Right renal pelvis (tissue), 4 donors: Measurements from ENCODE around the gene LRRC4. TPM values are rescaled to one million over a fixed set of nuclear protein-coding genes. Genes with fewer than 3 reads are reported as not detected.

Source experiments
- DNase-seq, 4 donors: peaks; one replicate each; pipeline ENCODE4 v3.0.0-alpha.2; 2013; ENCODE audit warnings: low read depth in 4 of 4, low spot score in 3 of 4, missing footprints in 1 of 4
- polyA plus RNA-seq, 4 donors: library from polyadenylated mRNA; unstranded; fragments of 120-200 nt; gene quantifications; one replicate each; pipeline ENCODE4 v1.2.1, GENCODE V29; 2013; ENCODE audit not compliant: insufficient read length in 4 of 4

The LRRC4 gene
- polyA plus RNA-seq, 4 donors = 7.0 to 10.0 (median 8.8) TPM

GRCh38 chr7:127983804-127984332 lies 47.4 kb downstream of the LRRC4 start:
- no peak for DNase-seq

GRCh38 chr7:127981965-127982364 lies 49.3 kb downstream of the LRRC4 start:
- DNase-seq = no peak

- no peak for DNase-seq
These were observed 50.3 kb downstream of the LRRC4 start for GRCh38 chr7:127980901-127981300.

GRCh38 chr7:127979728-127980126 lies 51.5 kb downstream of the LRRC4 start:
- DNase-seq = no peak

DNA sequence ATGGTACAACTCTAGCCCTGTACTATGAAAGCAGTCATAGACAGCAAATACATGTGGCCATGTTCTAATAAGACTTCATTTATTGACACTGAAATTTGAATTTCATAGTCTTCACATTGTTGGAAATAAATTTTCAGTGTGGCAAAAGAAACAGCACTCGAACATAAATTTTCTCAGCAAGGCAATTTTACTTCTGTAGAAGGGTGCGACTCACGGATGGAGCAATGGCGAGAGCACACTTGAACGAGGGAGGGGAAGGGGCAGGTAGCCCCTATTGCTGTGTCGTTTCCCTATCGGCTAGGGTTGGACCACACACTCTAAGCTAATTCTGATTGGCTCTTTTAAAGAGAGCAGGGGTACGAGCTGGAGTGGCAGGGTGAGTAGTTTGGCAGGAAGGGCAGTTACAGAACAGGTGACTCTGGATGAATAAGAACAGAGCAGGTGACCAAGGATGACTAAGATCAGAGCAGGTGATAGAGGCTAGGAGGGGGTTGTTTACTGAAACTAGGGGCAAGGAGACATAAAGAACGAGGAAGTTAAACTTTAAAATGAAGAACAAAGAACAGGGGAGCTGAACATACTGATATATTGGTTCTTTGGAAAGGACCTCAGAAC lies 52.0 kb downstream of the LRRC4 start:
- DNase-seq = no peak

GRCh38 chr7:127978421-127978820 lies 52.8 kb downstream of the LRRC4 start:
- DNase-seq = no peak

Other genes starting within 250 kb of the LRRC4 start
- under 1 TPM; 0.12 to 0.49 (median 0.36) TPM for gene LEP, start 209.8 kb upstream of the LRRC4 start, polyA plus RNA-seq